B cell (primary cell): ENCODE results near the gene ARHGAP15. TPM values are rescaled to one million over a fixed set of nuclear protein-coding genes. Genes with fewer than 3 reads are reported as not detected.

Source experiments
- ATAC-seq: fragments of 200-7000 bp; cut with Tn5 transposase; one replicate; pipeline ENCODE4 v1.10.0; 2021; ENCODE audit warnings: low read depth, mild to moderate bottlenecking, moderate number of reproducible peaks, moderate library complexity
- CTCF ChIA-PET: fragments of 350-600 bp; sonication (Branson Sonifier 250); formaldehyde crosslinking; loops from one replicate; lab custom pipeline; 2021; ENCODE audit warnings: antibody characterized with exemption, inconsistent platforms; lab: Charles Lee
- POLR2A ChIA-PET: fragments of 350-600 bp; sonication (Branson Sonifier 250); formaldehyde crosslinking; loops from one replicate; lab custom pipeline; 2021; ENCODE audit warnings: antibody characterized with exemption; lab: Charles Lee
- DNase-seq: peaks from one replicate; pipeline ENCODE4 v3.0.0; 2013
- H2AFZ ChIP-seq: 2 replicates; pipeline ENCODE4 v1.6.1; 2012; ENCODE audit warnings: mild to moderate bottlenecking, low read depth, low read length; ENCODE audit not compliant: insufficient read depth, poor library complexity, severe bottlenecking
- H3K27ac ChIP-seq, 2 donors: 1 replicate in 1 of 2; 2 replicates in 1 of 2; pipeline ENCODE4 v1.5.1; 2012 to 2013; ENCODE audit warnings: low read length in 2 of 2, mild to moderate bottlenecking in 2 of 2, moderate library complexity in 1 of 2
- H3K27me3 ChIP-seq, 4 experiments: fragments of 200-600 bp in 1 of 4; sonication (generic) in 1 of 4; replicated peaks in 1 of 4; 1 replicate in 2 of 4; 2 replicates in 2 of 4; pipeline versions ENCODE4 v1.6.1 to v1.7.0; 2013 to 2016; ENCODE audit warnings: low read length in 3 of 4, mild to moderate bottlenecking in 2 of 4, mixed read lengths in 1 of 4, moderate library complexity in 1 of 4; ENCODE audit not compliant: insufficient read depth in 4 of 4, control insufficient read depth in 3 of 4; ENCODE audit errors: control extremely low read depth in 1 of 4
- H3K36me3 ChIP-seq, 2 experiments: replicated peaks in 1 of 2; 1 replicate in 1 of 2; 2 replicates in 1 of 2; pipeline versions ENCODE4 v1.6.1 to v1.7.1; 2013; ENCODE audit warnings: low read length in 1 of 2; ENCODE audit not compliant: insufficient read depth in 2 of 2, control insufficient read depth in 1 of 2; ENCODE audit errors: control extremely low read depth in 1 of 2, extremely low read depth in 1 of 2
- H3K4me1 ChIP-seq, 2 donors: fragments of 200-600 bp in 1 of 2; sonication (generic) in 1 of 2; 1 replicate in 1 of 2; 2 replicates in 1 of 2; pipeline versions ENCODE4 v1.5.1 to v1.6.1; 2013 to 2017; ENCODE audit warnings: low read length in 2 of 2; ENCODE audit not compliant: control insufficient read depth in 2 of 2, insufficient read depth in 2 of 2
- H3K4me2 ChIP-seq: replicated peaks from 2 replicates; pipeline ENCODE3; 2012; ENCODE audit warnings: mild to moderate bottlenecking, low read depth, low read length; ENCODE audit not compliant: poor library complexity, severe bottlenecking
- H3K4me3 ChIP-seq, 5 experiments: fragments of 200-600 bp in 1 of 5; sonication (generic) in 1 of 5; 1 replicate in 3 of 5; 2 replicates in 2 of 5; pipeline versions ENCODE4 v1.5.1 to v1.7.0; 2011 to 2016; ENCODE audit warnings: low read length in 4 of 5, mild to moderate bottlenecking in 4 of 5, low read depth in 2 of 5, control low read depth in 1 of 5, moderate library complexity in 1 of 5; ENCODE audit not compliant: insufficient read depth in 1 of 5; ENCODE audit errors: control extremely low read depth in 1 of 5, extremely low read depth in 1 of 5
- H3K79me2 ChIP-seq: fragments of 200-600 bp; sonication (generic); one replicate; pipeline ENCODE4 v1.6.0; 2016; ENCODE audit warnings: low read length; ENCODE audit not compliant: control insufficient read depth, insufficient read depth
- H3K9ac ChIP-seq: fragments of 200-600 bp; sonication (generic); 2 replicates; pipeline ENCODE4 v1.6.1; 2017; ENCODE audit warnings: mild to moderate bottlenecking, low read length, moderate library complexity
- H3K9me3 ChIP-seq, 3 donors: one replicate each; pipeline versions ENCODE4 v1.6.1 to v1.7.1; 2013; ENCODE audit warnings: low read length in 2 of 3; ENCODE audit not compliant: control insufficient read depth in 2 of 3, insufficient read depth in 1 of 3; ENCODE audit errors: control extremely low read depth in 1 of 3
- H4K20me1 ChIP-seq: 2 replicates; pipeline ENCODE4 v1.6.0; 2012; ENCODE audit warnings: mild to moderate bottlenecking, low read length; ENCODE audit not compliant: insufficient read depth, control insufficient read depth, poor library complexity, severe bottlenecking
- H3K27ac Mint-ChIP-seq: one replicate; pipeline ENCODE4 v1.8.0; 2021; ENCODE audit warnings: mixed read lengths
- H3K27me3 Mint-ChIP-seq: one replicate; pipeline ENCODE4 v1.8.0; 2021; ENCODE audit warnings: mixed read lengths
- H3K4me1 Mint-ChIP-seq: one replicate; pipeline ENCODE4 v1.8.0; 2021; ENCODE audit warnings: mixed read lengths
- H3K4me3 Mint-ChIP-seq: one replicate; pipeline ENCODE4 v1.8.0; 2021; ENCODE audit warnings: mixed read lengths
- H3K9me3 Mint-ChIP-seq: one replicate; pipeline ENCODE4 v1.8.0; 2022; ENCODE audit warnings: mixed read lengths; ENCODE audit not compliant: insufficient read depth
- EZH2 ChIP-seq: IDR thresholded peaks from 2 replicates; pipeline ENCODE4 v1.6.1; 2012; ENCODE audit warnings: borderline replicate concordance, low read depth, mild to moderate bottlenecking, moderate library complexity, low read length; ENCODE audit not compliant: insufficient read depth, poor library complexity, severe bottlenecking
- WGBS: methylation state at CpG from one replicate; pipeline ENCODE4 v1.1.5; 2013; ENCODE audit warnings: missing lambda C conversion rate; ENCODE audit not compliant: insufficient coverage; 5-methylcytosine and 5-hydroxymethylcytosine counted together
- intact Hi-C: fragments of 100-400 bp; cut with micrococcal nuclease; formaldehyde crosslinking; loops from one replicate; pipeline ENCODE4 v1.10.0; 2022
- polyA plus RNA-seq: library from polyadenylated mRNA; depleted of rRNA; stranded (reverse); fragments of >200 nt; gene quantifications from 2 replicates; pipeline ENCODE4 v1.2.3, GENCODE V29; 2012
- total RNA-seq, 2 donors: library from RNA; stranded (reverse); fragments of 120-200 nt in 1 of 2; gene quantifications; 1 replicate in 1 of 2; 2 replicates in 1 of 2; pipeline versions ENCODE4 v1.2.3 to v1.2.4, GENCODE V29; 2013 to 2022
- TF ChIP-seq, protein P1 (sequence below): fragments of 200-600 bp; IDR thresholded peaks from one replicate; pipeline ENCODE4 v1.8.0; 2022; ENCODE audit warnings: antibody characterized with exemption, mild to moderate bottlenecking

The ARHGAP15 gene
- total and polyA plus RNA-seq, 2 donors (not counting 1 experiment from before 2014, with no cell fraction given): 58.6 to 187 TPM

DNA sequence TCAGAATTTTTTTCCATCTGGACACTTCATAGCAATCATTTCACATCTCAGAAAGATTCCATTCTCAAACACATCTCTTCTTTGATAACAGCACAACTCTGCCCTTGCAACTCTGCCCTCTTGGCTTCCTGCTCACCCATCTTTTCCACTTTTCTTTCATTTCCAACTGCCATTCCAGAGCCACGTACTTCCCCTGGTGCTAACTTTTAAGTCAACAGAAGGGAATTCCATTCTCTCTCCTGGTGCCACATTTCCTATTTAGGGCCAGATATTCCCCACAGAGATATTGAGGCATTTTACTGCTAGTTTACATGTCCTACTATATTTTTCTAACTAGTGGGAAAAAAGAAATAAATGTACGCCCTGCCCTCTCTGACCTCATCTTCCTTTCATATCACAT is 590.2 kb downstream of the ARHGAP15 start:
- H3K79me2 ChIP-seq: no peaks in the 10 kb centered on the region
- H3K36me3 ChIP-seq: peaks cover 2 to 50% of the 10 kb centered on the region in 2 experiments
- H3K27ac ChIP-seq: no peak overlapping the region
- POLR2A ChIA-PET: no interaction called here
- no peak overlapping the region for H3K4me3 ChIP-seq
- H3K27me3 ChIP-seq: no peaks in the 10 kb centered on the region
- H3K4me1 ChIP-seq: no peaks in the 10 kb centered on the region
- WGBS: 100% methylated on average over 1 of the region's 2 CpGs
- Mint-ChIP-seq H3K9me3 (no peaks in the 10 kb centered on the region), H3K4me3 (no peak overlapping the region), H3K4me1 (no peaks in the 10 kb centered on the region), H3K27me3 (no peaks in the 10 kb centered on the region), H3K27ac (no peak overlapping the region)
- no peak overlapping the region for H3K4me2 ChIP-seq
- intact Hi-C loops: no loop called here
- ATAC-seq (no peak), DNase-seq (no peak)
- peaks cover 9% of the 10 kb centered on the region for H4K20me1 ChIP-seq
- no peak overlapping the region for H2AFZ ChIP-seq
- TF ChIP-seq, protein P1, sequence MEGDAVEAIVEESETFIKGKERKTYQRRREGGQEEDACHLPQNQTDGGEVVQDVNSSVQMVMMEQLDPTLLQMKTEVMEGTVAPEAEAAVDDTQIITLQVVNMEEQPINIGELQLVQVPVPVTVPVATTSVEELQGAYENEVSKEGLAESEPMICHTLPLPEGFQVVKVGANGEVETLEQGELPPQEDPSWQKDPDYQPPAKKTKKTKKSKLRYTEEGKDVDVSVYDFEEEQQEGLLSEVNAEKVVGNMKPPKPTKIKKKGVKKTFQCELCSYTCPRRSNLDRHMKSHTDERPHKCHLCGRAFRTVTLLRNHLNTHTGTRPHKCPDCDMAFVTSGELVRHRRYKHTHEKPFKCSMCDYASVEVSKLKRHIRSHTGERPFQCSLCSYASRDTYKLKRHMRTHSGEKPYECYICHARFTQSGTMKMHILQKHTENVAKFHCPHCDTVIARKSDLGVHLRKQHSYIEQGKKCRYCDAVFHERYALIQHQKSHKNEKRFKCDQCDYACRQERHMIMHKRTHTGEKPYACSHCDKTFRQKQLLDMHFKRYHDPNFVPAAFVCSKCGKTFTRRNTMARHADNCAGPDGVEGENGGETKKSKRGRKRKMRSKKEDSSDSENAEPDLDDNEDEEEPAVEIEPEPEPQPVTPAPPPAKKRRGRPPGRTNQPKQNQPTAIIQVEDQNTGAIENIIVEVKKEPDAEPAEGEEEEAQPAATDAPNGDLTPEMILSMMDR: no peak
- TF ChIP-seq EZH2: no peak
- H3K9ac ChIP-seq: no peak overlapping the region
- H3K9me3 ChIP-seq: no peaks in the 10 kb centered on the region
- CTCF ChIA-PET: no interaction called here

DNA sequence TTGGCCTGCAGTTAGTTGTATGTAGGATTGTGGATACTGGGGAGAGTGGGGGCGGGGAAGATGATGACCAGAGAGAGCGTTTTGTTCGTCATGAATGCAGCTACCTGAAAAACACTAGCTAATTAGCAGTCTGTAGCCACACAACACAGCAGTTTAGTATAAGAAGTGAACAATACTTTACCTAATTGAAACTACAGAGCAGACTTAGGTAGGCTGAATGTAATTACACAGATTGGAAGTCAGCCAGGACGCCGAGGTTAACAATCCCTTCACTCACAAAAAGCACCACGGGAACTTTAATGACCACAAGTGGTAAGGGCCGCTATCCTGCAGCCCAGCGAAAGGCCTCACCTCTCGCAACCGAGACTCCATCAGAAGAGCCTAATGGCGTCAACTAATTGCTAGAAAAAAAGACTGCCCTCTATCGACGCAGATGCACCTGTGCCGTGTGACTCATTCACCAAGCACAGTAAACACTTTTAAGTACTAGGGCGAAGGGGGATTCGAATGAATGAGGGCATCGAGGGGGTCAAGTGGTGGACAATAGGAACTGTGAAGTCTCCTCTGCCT is 591.0 kb downstream of the ARHGAP15 start:
- no peak overlapping the region for H3K4me3 Mint-ChIP-seq
- Histone ChIP-seq H3K27me3 (no peaks in the 10 kb centered on the region), H3K36me3 (peaks cover 2 to 49% of the 10 kb centered on the region in 2 experiments), H3K9me3 (no peaks in the 10 kb centered on the region), H3K4me2 (no peak overlapping the region), H3K79me2 (no peaks in the 10 kb centered on the region), H3K9ac (no peak overlapping the region), H3K27ac (no peak overlapping the region), H2AFZ (no peak overlapping the region), H4K20me1 (peaks cover 9% of the 10 kb centered on the region), H3K4me3 (no peak overlapping the region), H3K4me1 (no peaks in the 10 kb centered on the region)
- intact Hi-C loops: no loop called here
- H3K4me1 Mint-ChIP-seq: no peaks in the 10 kb centered on the region
- ATAC-seq (no peak), DNase-seq (no peak)
- no peaks in the 10 kb centered on the region for H3K27me3 Mint-ChIP-seq
- POLR2A ChIA-PET: no interaction called here
- WGBS: 93% methylated on average over 12 of the region's 17 CpGs
- H3K27ac Mint-ChIP-seq: no peak overlapping the region
- TF ChIP-seq EZH2: no peak
- TF ChIP-seq, protein P1: no peak
- H3K9me3 Mint-ChIP-seq: no peaks in the 10 kb centered on the region
- CTCF ChIA-PET: no interaction called here
